ENCODE results near the gene SCN11A. TPM values are rescaled to one million over a fixed set of nuclear protein-coding genes. Genes with fewer than 3 reads are reported as not detected.

SCN11A gene
- 1 to 10 TPM in 1 of 6 donors, under 1 TPM in 4, not detected in 1; 0.09 to 1.0 (median 0.10) TPM for total RNA-seq

- peak within 1 kb of the TSS; percentile 81 to 97 (median 87) for H3K4me3 ChIP-seq
- TF ChIP-seq, protein P1, sequence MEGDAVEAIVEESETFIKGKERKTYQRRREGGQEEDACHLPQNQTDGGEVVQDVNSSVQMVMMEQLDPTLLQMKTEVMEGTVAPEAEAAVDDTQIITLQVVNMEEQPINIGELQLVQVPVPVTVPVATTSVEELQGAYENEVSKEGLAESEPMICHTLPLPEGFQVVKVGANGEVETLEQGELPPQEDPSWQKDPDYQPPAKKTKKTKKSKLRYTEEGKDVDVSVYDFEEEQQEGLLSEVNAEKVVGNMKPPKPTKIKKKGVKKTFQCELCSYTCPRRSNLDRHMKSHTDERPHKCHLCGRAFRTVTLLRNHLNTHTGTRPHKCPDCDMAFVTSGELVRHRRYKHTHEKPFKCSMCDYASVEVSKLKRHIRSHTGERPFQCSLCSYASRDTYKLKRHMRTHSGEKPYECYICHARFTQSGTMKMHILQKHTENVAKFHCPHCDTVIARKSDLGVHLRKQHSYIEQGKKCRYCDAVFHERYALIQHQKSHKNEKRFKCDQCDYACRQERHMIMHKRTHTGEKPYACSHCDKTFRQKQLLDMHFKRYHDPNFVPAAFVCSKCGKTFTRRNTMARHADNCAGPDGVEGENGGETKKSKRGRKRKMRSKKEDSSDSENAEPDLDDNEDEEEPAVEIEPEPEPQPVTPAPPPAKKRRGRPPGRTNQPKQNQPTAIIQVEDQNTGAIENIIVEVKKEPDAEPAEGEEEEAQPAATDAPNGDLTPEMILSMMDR (IDR thresholded peaks at IDR 0.05), result no peak
- peak in 3 of 4 donors; percentile 85 to 96 (median 87) for TF ChIP-seq POLR2A (IDR thresholded peaks at IDR 0.05)
- TF ChIP-seq POLR2AphosphoS5 (IDR thresholded peaks at IDR 0.05), result peak; percentile 97 to 99
- peak in 1 of 4 donors; percentile 46 for TF ChIP-seq EP300 (IDR thresholded peaks at IDR 0.05)
- no peaks in the 10 kb centered on the region for H3K27me3 ChIP-seq
- no peaks in the 10 kb centered on the region for H3K9me3 ChIP-seq
- H3K36me3 ChIP-seq, result no peaks in the 10 kb centered on the region
- peak; percentile 97 to 99 for ATAC-seq (ENCODE audit: low FRiP score in 2 of 2)
- DNase-seq, result peak; percentile 91 to 96
- H3K27ac ChIP-seq, result peak within 1 kb of the TSS; percentile 90 to 95 (median 91)
- peaks cover 15 to 23% (median 18%) of the 10 kb centered on the region in 4 donors for H3K4me1 ChIP-seq
- WGBS, 2 donors, result 1% methylated on average over 11 to 41 of the region's 68 CpGs
These were observed at the start of gene SCN11A, which contains the start of gene WDR48 for GRCh38 chr3:39051649-39052561. SCN11A (minus strand) TSS chr3:39051944; CDS start chr3:38950362, 101,582 bp downstream. WDR48 (plus strand) TSS chr3:39052016; CDS start chr3:39052026, 10 bp downstream.

DNA sequence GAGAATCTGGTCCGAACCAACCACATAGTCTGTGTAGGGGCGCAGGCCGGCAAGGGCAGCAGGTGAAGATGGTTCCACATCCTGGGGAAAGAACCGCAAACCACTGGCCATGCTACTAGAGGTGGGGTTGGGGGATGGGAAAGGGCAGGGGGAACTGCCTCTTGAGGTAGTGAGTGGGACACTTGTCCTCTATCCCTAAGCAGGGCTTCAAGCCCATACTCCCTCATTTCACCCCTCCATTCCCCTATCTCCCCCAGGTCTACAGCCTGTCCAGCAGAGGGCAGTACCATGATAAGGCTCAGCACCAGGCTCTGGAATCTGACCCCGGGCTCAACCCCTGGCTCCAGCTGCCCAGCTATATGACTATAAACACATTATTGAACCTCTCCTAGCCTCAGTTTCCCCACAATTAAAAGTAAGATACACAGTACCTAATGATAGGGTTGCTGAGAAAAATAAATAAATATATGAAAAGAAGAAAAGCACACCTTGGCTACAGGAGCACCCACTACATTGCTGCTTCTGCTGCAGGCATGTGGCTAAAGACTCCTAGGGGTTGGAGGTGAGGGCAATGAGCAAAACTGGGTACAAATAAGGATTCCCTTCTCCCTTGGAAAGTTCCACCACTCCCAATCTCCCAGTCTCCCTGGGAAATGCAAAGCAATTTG is 49.4 kb upstream of the SCN11A start:
- 76 to 78% methylated on average over 5 of the region's 5 CpGs for WGBS, 2 donors
- TF ChIP-seq POLR2A (IDR thresholded peaks at IDR 0.05), result no peak
- TF ChIP-seq, protein P1 (IDR thresholded peaks at IDR 0.05), result peak; percentile 40 to 57 (median 48)
- no peak for TF ChIP-seq POLR2AphosphoS5 (IDR thresholded peaks at IDR 0.05)
- TF ChIP-seq EP300 (IDR thresholded peaks at IDR 0.05), result no peak
- Histone ChIP-seq H3K4me3 (no peak overlapping the region), H3K9me3 (no peaks in the 10 kb centered on the region), H3K27me3 (no peaks in the 10 kb centered on the region), H3K4me1 (peaks cover 31 to 39% (median 35%) of the 10 kb centered on the region in 4 donors), H3K36me3 (peaks cover 15 to 61% (median 46%) of the 10 kb centered on the region in 4 donors), H3K27ac (no peak overlapping the region)
- ATAC-seq (ENCODE audit: low FRiP score in 2 of 2), result peak; percentile 55 to 62
- no peak for DNase-seq

DNA sequence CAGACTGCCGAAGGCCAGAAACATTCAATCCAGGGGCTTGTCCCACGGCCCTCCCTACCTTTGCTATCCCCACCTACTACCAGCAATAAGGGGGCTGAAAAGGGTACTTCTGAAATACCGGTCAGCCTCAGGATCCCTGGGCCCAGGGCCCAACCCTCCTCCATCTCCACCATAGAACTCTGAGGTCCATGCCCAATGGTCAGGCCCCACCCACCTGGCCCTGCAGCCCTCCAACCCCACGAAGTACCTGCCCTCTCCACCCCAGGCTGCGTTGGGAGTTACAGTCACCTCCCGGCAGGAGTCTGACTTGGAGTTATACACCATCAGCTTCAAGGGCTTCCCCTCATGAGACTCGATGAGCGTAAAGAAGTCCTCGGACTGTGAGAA is 48.7 kb upstream of the SCN11A start:
- 91% methylated on average over 9 of the region's 9 CpGs; no CpG with 5 or more reads in 1 of the 2 donors for WGBS, 2 donors
- DNase-seq (no peak), ATAC-seq (ENCODE audit: low FRiP score in 2 of 2) (no peak)
- H3K9me3 ChIP-seq, result no peaks in the 10 kb centered on the region
- no peak overlapping the region for H3K4me3 ChIP-seq
- H3K27ac ChIP-seq, result no peak overlapping the region
- TF ChIP-seq, protein P1 (IDR thresholded peaks at IDR 0.05), result no peak
- TF ChIP-seq EP300 (IDR thresholded peaks at IDR 0.05) (no peak), POLR2AphosphoS5 (IDR thresholded peaks at IDR 0.05) (no peak), POLR2A (IDR thresholded peaks at IDR 0.05) (no peak)
- peaks cover 25 to 32% (median 29%) of the 10 kb centered on the region in 4 donors for H3K4me1 ChIP-seq
- H3K27me3 ChIP-seq, result no peaks in the 10 kb centered on the region
- H3K36me3 ChIP-seq, result peaks cover 15 to 67% (median 51%) of the 10 kb centered on the region in 4 donors

- peaks cover 19 to 27% (median 25%) of the 10 kb centered on the region in 4 donors for H3K4me1 ChIP-seq
- 100% methylated on average over 1 to 2 of the region's 2 CpGs for WGBS, 2 donors
These were observed 48.2 kb upstream of the SCN11A start for GRCh38 chr3:39099738-39100499.

More at GRCh38 chr3:39099738-39100499, 48.2 kb upstream of the SCN11A start:
- Histone ChIP-seq H3K36me3 (peaks cover 19 to 73% (median 53%) of the 10 kb centered on the region in 4 donors), H3K9me3 (no peaks in the 10 kb centered on the region), H3K4me3 (no peak overlapping the region), H3K27me3 (no peaks in the 10 kb centered on the region), H3K27ac (no peak overlapping the region)
- DNase-seq (no peak), ATAC-seq (ENCODE audit: low FRiP score in 2 of 2) (no peak)
- TF ChIP-seq EP300 (IDR thresholded peaks at IDR 0.05) (no peak), POLR2AphosphoS5 (IDR thresholded peaks at IDR 0.05) (no peak)

Measured in upper lobe of left lung (tissue), 6 donors.